ENCODE data around the gene RFX1.

The RFX1 gene

GRCh38 chr19:13963603-13964105 is 42.5 kb downstream of the RFX1 start:
- H3K4me3 ChIP-seq: no peak overlapping the region
- TF ChIP-seq CTCF (IDR thresholded peaks at IDR 0.05): no peak
- no peak overlapping the region for H3K27ac ChIP-seq
- DNase-seq (ENCODE audit: low spot score): no peak

GRCh38 chr19:13962699-13963602 is 43.2 kb downstream of the RFX1 start:
- peak; percentile 72 for DNase-seq (ENCODE audit: low spot score)

GRCh38 chr19:13961826-13962698 is 44.1 kb downstream of the RFX1 start:
- Histone ChIP-seq H3K4me3 (peak overlapping the region; percentile 64), H3K27ac (peak overlapping the region in 1 of 2 donors; percentile 34)
- no peak for TF ChIP-seq CTCF (IDR thresholded peaks at IDR 0.05)
- peak; percentile 69 for DNase-seq (ENCODE audit: low spot score)

More at GRCh38 chr19:13962699-13963602, 43.2 kb downstream of the RFX1 start:
- peak overlapping the region; percentile 64 for H3K4me3 ChIP-seq
- TF ChIP-seq CTCF (IDR thresholded peaks at IDR 0.05): no peak
- peak overlapping the region in 1 of 2 donors; percentile 34 for H3K27ac ChIP-seq

GRCh38 chr19:13960863-13961784 is 45.0 kb downstream of the RFX1 start:
- TF ChIP-seq CTCF (IDR thresholded peaks at IDR 0.05): no peak
- DNase-seq (ENCODE audit: low spot score): no peak
- Histone ChIP-seq H3K27ac (no peak overlapping the region), H3K4me3 (no peak overlapping the region)

GRCh38 chr19:13959962-13960862 is 45.9 kb downstream of the RFX1 start:
- no peak for DNase-seq (ENCODE audit: low spot score)
- Histone ChIP-seq H3K4me3 (no peak overlapping the region), H3K27ac (no peak overlapping the region)
- no peak for TF ChIP-seq CTCF (IDR thresholded peaks at IDR 0.05)

All from coronary artery (tissue), 2 donors.